GM19099 (cell line): ENCODE results near the gene HUS1B.

ENCODE experiments used
- POLR2A ChIP-seq: IDR thresholded peaks from 3 replicates; pipeline ENCODE4 v1.6.1; 2011; ENCODE audit warnings: low read depth; ENCODE audit not compliant: insufficient read length; ENCODE audit errors: extremely low read depth

HUS1B gene

GRCh38 chr6:610882-611281, 46.0 kb downstream of the HUS1B start:
- no peak for TF ChIP-seq POLR2A

DNA sequence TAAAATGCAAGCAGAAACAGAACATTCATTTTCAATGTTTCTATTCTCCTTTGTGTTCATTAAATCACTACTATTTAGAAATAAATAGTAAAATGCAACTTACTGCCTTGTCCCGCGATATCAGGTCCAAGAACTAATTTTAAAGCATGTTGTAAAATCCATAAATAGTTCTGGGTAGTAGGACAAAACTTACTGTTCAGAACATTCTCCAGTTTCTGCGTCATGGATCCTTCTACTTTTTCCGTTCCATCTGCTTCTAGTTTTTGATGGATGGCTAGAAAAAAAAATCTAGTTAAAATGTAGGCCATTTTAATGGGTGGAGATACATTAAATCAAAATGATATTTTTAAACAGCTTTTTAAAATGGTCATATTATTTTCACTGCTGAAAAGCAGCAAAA, 47.0 kb downstream of the HUS1B start:
- no peak for TF ChIP-seq POLR2A

DNA sequence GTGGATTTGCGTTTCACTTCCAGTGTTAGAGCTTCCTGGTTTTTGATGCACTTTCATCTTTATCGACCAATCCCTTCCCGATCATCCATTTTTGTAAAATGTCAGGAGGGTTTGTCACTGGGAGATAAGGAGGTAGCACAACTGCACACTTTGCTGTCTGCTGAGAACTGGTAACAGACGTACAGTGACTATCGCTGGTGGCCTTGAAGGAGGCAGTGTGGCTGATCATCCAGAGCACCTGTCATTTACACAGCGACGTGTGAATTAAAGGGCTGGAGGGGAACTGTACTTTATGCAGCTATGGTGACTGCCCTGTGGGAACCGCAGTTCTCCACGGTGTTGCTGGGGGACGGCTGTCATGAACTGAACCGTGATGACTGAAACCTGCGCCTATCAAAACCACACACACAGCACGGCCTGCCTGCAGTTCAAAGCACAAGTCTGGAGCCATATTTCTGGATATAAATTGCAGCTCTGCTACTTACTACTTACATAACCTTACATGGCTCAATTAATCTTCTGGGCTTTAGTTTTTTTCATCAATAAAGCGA, 50.0 kb downstream of the HUS1B start:
- no peak for TF ChIP-seq POLR2A
